Gastroesophageal sphincter (tissue), 3 donors: ENCODE measurements around the gene NEK11.

ENCODE experiments used
- CTCF ChIP-seq, 4 experiments: fragments of 200-600 bp in 2 of 4; fragments of 450-650 bp in 2 of 4; sonication (generic) in 1 of 4; IDR thresholded peaks; one replicate each; pipeline ENCODE4 v1.5.1; 2017 to 2019; ENCODE audit warnings: antibody characterized with exemption in 4 of 4, mild to moderate bottlenecking in 2 of 4, moderate library complexity in 2 of 4
- EP300 ChIP-seq: sonication (generic); formaldehyde crosslinking; IDR thresholded peaks from one replicate; pipeline ENCODE4 v1.6.1; 2017; ENCODE audit warnings: antibody characterized with exemption, mild to moderate bottlenecking
- POLR2A ChIP-seq, 2 donors: fragments of 450-650 bp; IDR thresholded peaks; one replicate each; pipeline ENCODE4 v1.6.1; 2017; ENCODE audit warnings: antibody characterized with exemption in 2 of 2, mild to moderate bottlenecking in 2 of 2, moderate library complexity in 1 of 2
- POLR2AphosphoS5 ChIP-seq: sonication (generic); formaldehyde crosslinking; IDR thresholded peaks from one replicate; pipeline ENCODE4 v1.6.1; 2017; ENCODE audit warnings: antibody characterized with exemption

DNA sequence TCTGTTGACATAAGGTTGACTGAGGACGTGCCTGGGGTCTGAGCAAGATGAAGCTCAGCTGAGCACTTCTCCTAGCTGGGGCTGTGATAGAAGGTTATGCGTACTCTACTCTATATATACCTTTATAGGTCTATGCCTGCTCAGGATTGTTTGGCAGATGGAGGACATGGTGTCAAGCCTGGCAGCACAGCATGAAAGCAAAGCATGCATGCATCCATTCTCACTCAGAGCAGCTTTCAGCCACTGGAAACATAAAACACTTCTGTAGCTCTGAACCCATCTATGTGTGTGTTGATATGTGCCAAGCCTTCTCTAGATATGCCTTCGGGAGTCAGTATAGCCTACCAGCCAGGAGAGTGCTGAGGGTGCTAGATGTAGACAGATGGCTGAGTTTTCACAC is 212.6 kb downstream of the NEK11 start:
- TF ChIP-seq POLR2A (IDR thresholded peaks at IDR 0.05) (no peak), CTCF (IDR thresholded peaks at IDR 0.05) (no peak), POLR2AphosphoS5 (no peak), EP300 (no peak)
